Adrenal gland (tissue), 12 donors: ENCODE measurements around the gene RAD51B. TPM values are rescaled to one million over a fixed set of nuclear protein-coding genes. Genes with fewer than 3 reads are reported as not detected.

Experiments used
- DNase-seq, 7 donors: peaks; one replicate each; pipeline ENCODE4 v3.0.0-alpha.2; 2019 to 2020
- H3K27ac ChIP-seq, 5 donors: fragments of 200-600 bp; sonication (generic) in 4 of 5; 1 replicate in 3 of 5; 2 replicates in 2 of 5; pipeline versions ENCODE4 v1.5.1 to v1.8.0; 2016 to 2020; ENCODE audit warnings: mild to moderate bottlenecking in 1 of 5
- H3K27me3 ChIP-seq: fragments of 200-600 bp; 2 replicates; pipeline ENCODE4 v1.8.0; 2021
- H3K36me3 ChIP-seq, 2 donors: fragments of 200-600 bp; replicated peaks in 1 of 2; 1 replicate in 1 of 2; 2 replicates in 1 of 2; pipeline versions ENCODE4 v1.5.1 to v1.8.0; 2018 to 2022
- H3K4me1 ChIP-seq, 2 donors: fragments of 200-600 bp; replicated peaks in 1 of 2; 1 replicate in 1 of 2; 2 replicates in 1 of 2; pipeline versions ENCODE4 v1.5.1 to v1.8.0; 2018 to 2021
- H3K4me3 ChIP-seq, 4 donors: fragments of 200-600 bp; sonication (generic) in 3 of 4; one replicate each; pipeline ENCODE4 v1.5.1; 2016 to 2018
- H3K9me3 ChIP-seq, 3 donors: fragments of 200-600 bp; sonication (generic) in 1 of 3; replicated peaks in 1 of 3; 1 replicate in 2 of 3; 2 replicates in 1 of 3; pipeline versions ENCODE4 v1.5.1 to v1.8.0; 2016 to 2021
- CTCF ChIP-seq, 6 experiments: fragments of 450-650 bp in 4 of 6; fragments of 200-600 bp in 2 of 6; sonication (generic) in 1 of 6; IDR thresholded peaks; 1 replicate in 5 of 6; 2 replicates in 1 of 6; pipeline versions ENCODE4 v1.5.1 to v1.8.0; 2016 to 2021; ENCODE audit warnings: antibody characterized with exemption in 6 of 6, mild to moderate bottlenecking in 2 of 6, moderate library complexity in 1 of 6
- POLR2A ChIP-seq, 2 donors: fragments of 450-650 bp; IDR thresholded peaks; one replicate each; pipeline ENCODE4 v1.6.1; 2017; ENCODE audit warnings: antibody characterized with exemption in 2 of 2, mild to moderate bottlenecking in 2 of 2, moderate library complexity in 1 of 2
- WGBS, 4 donors: extraction: QIAGEN DNeasy Blood & Tissue Kit in 2 of 4; methylation state at CpG; one replicate each; pipeline versions ENCODE4 v1.1.5 to v1.1.7; 2013 to 2017; 5-methylcytosine and 5-hydroxymethylcytosine counted together
- intact Hi-C, 2 donors: fragments of 100-400 bp; cut with DNase I; formaldehyde crosslinking; loops; one replicate each; pipeline versions ENCODE4 v1.14.1 to v1.15.0; 2022 to 2023
- polyA plus RNA-seq, 3 donors: library from polyadenylated mRNA; stranded (reverse); fragments of 200-250 nt in 2 of 3; fragments of 350-450 nt in 1 of 3; fragmentation: Illumina TruSeq in 1 of 3; extraction: RNeasy Lipid Tissue Mini Kit (QIAGEN cat#74804) in 1 of 3; gene quantifications; one replicate each; pipeline ENCODE4 v1.2.3, GENCODE V29; 2013 to 2014
- total RNA-seq, 9 donors: library from RNA; depleted of rRNA in 4 of 9; stranded (reverse); fragments of >200 nt in 4 of 9; fragments of 120-200 nt in 1 of 9; fragmentation: NEBNext Ultra II Directional in 1 of 9; extraction: Animal tissue kit (Norgen Biotek cat#: 25700) in 1 of 9; gene quantifications; one replicate each; pipeline versions ENCODE4 v1.1.0 to v1.2.4, GENCODE V29; 2013 to 2023
- donor health status: healthy with polysubstance abuse.
- donor health status: Bipolar disorder and iron deficiency.
- donor health status: DM: yes; HTN: yes; CAD: no.
- donor health status: DM: no; HTN: no; CAD: no.
- donor health status: DM: no; HTN: no; CAD: no.
- donor health status: DM: yes; HTN: yes; CAD: no.

Gene RAD51B
- total and polyA plus RNA-seq, 12 donors = 2.3 to 24.6 (median 12.4) TPM

DNA sequence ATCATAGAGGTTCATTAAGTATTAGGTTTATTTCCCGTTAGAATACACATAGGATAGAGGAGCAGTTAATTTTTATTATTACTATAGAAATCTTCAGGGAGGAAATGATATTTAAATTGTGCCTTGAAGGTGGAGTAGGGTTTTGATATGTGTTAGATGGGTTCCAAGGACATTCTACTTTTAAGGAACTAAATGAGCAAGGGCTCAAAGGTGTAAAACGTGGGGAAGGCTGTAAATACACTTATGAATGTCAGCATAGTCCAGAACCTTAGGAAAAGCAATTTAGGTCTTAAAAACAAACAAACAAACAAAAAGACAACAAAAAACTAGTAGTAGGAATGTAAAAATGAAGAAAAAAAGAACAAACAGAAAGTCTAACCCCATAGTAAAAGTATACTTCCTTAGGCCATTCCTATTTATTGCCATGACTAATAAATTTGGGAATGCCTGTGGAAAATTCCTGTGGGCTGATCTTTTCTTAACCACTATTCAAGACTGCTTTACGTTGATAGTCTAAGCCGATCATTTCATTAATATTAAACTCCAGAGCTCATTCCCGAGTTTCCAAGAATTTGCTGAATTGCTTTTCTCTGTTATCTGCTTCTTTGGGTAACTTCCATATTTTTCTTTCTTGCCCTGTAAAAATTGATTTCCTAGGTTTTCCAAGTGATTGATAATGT is 180.3 kb downstream of the RAD51B start:
- intact Hi-C loops = no loop called here
- DNase-seq = no peak
- WGBS, 4 donors = 65 to 83% (median 79%) methylated on average over 5 of the region's 5 CpGs
- Histone ChIP-seq H3K4me3 (no peak overlapping the region), H3K9me3 (no peaks in the 10 kb centered on the region), H3K27ac (peak overlapping the region in 1 of 5 donors; percentile 2), H3K27me3 (no peaks in the 10 kb centered on the region), H3K36me3 (no peaks in the 10 kb centered on the region), H3K4me1 (no peaks in the 10 kb centered on the region)
- TF ChIP-seq CTCF (IDR thresholded peaks at IDR 0.05) (no peak), POLR2A (IDR thresholded peaks at IDR 0.05) (no peak)

DNA sequence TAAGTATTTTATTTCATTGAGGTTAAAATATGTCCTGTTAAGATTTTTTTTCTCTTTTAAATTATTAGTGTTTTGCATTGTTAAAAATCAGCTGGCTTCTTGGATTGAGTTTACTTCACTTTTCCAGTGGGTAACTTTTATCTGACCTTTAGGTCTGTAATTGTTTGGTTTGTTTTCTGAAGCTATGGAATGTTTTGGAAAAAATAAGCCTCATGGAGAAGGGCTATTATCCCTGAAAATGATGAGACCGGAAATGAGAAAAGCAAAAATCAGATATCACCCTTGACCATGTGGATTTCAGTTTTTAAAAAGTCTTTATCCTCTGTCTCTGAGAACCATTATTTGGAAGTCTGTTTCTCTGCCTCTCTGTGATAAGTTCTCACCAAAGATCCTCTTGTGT is 180.9 kb downstream of the RAD51B start:
- H3K27me3 ChIP-seq = no peaks in the 10 kb centered on the region
- H3K27ac ChIP-seq = peak overlapping the region in 1 of 5 donors; percentile 2

DNA sequence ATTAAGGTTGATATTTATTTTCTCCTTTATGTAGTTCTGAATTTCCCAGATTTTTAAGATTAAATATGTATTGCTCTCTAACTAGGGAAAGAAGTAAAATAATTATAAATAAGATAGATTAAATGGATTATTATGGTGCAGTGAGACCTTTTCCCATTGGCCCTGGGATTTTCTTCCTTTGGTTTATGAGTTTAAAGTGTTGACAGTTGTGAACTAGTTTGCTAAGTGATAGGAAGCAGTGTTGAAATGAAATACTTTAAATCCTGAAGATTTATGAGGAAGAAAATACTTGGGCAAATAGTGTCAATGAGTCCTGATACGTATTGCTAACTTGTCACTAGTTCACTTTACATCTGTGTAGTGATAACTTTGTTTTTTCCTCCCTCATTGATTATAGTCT is 188.9 kb downstream of the RAD51B start:
- Histone ChIP-seq H3K27ac (no peak overlapping the region), H3K4me3 (no peak overlapping the region), H3K27me3 (no peaks in the 10 kb centered on the region), H3K36me3 (no peaks in the 10 kb centered on the region), H3K4me1 (no peaks in the 10 kb centered on the region), H3K9me3 (no peaks in the 10 kb centered on the region)
- DNase-seq = no peak
- WGBS, 4 donors = 86 to 100% (median 90%) methylated on average over 1 of the region's 1 CpG
- intact Hi-C loops = no loop called here
- TF ChIP-seq CTCF (IDR thresholded peaks at IDR 0.05) (no peak), POLR2A (IDR thresholded peaks at IDR 0.05) (no peak)

More for the DNA sequence above, 180.9 kb downstream of the RAD51B start:
- DNase-seq = no peak
- intact Hi-C loops = no loop called here
- no peak overlapping the region for H3K4me3 ChIP-seq
- H3K36me3 ChIP-seq = no peaks in the 10 kb centered on the region
- no peaks in the 10 kb centered on the region for H3K9me3 ChIP-seq
- H3K4me1 ChIP-seq = no peaks in the 10 kb centered on the region
- WGBS, 4 donors = 47 to 69% (median 60%) methylated on average over 1 of the region's 1 CpG
- TF ChIP-seq CTCF (IDR thresholded peaks at IDR 0.05) (no peak), POLR2A (IDR thresholded peaks at IDR 0.05) (no peak)

- Histone ChIP-seq H3K4me3 (no peak overlapping the region), H3K36me3 (no peaks in the 10 kb centered on the region), H3K4me1 (no peaks in the 10 kb centered on the region), H3K9me3 (no peaks in the 10 kb centered on the region), H3K27ac (no peak overlapping the region), H3K27me3 (no peaks in the 10 kb centered on the region)
- intact Hi-C loops = no loop called here
- WGBS, 4 donors = 55 to 64% (median 60%) methylated on average over 4 of the region's 4 CpGs
- TF ChIP-seq CTCF (IDR thresholded peaks at IDR 0.05) = no peak
- no peak for TF ChIP-seq POLR2A (IDR thresholded peaks at IDR 0.05)
- DNase-seq = no peak
These were observed 191.9 kb downstream of the RAD51B start for GRCh38 chr14:68011406-68012028.
